GM19455 (cell line): ENCODE measurements around the gene ACSS1.

Source experiments
- ATAC-seq: cut with Tn5 transposase; IDR thresholded peaks from one replicate; pipeline ENCODE4 v1.9.1; 2021; ENCODE audit not compliant: unreplicated experiment

The ACSS1 gene

GRCh38 chr20:24980291-24981053 is 77.5 kb downstream of the ACSS1 start:
- ATAC-seq, result no peak

GRCh38 chr20:24979036-24979960 is 78.6 kb downstream of the ACSS1 start:
- no peak for ATAC-seq

- no peak for ATAC-seq
Observed at GRCh38 chr20:24978513-24978912, 79.4 kb downstream of the ACSS1 start.

GRCh38 chr20:24977797-24978196 is 80.1 kb downstream of the ACSS1 start:
- ATAC-seq, result no peak

- ATAC-seq, result no peak
Observed at GRCh38 chr20:24977336-24977735, 80.6 kb downstream of the ACSS1 start.

GRCh38 chr20:24972341-24972740 is 85.6 kb downstream of the ACSS1 start:
- no peak for ATAC-seq

GRCh38 chr20:24971376-24972101 is 86.4 kb downstream of the ACSS1 start:
- no peak for ATAC-seq

GRCh38 chr20:24970754-24971153 is 87.2 kb downstream of the ACSS1 start:
- ATAC-seq, result no peak

- no peak for ATAC-seq
Observed at GRCh38 chr20:24970030-24970553, 87.8 kb downstream of the ACSS1 start.

- ATAC-seq, result no peak
Observed at GRCh38 chr20:24969186-24970029, 88.5 kb downstream of the ACSS1 start.

GRCh38 chr20:24968278-24968800 is 89.6 kb downstream of the ACSS1 start:
- no peak for ATAC-seq

GRCh38 chr20:24966317-24967012 is 91.5 kb downstream of the ACSS1 start:
- ATAC-seq, result no peak

- no peak for ATAC-seq
Observed at GRCh38 chr20:24965065-24965919, 92.6 kb downstream of the ACSS1 start.

- no peak for ATAC-seq
Observed at GRCh38 chr20:24964506-24964840, 93.5 kb downstream of the ACSS1 start.

- ATAC-seq, result no peak
Observed at GRCh38 chr20:24963672-24964505, 94.0 kb downstream of the ACSS1 start.

- no peak for ATAC-seq
Observed at GRCh38 chr20:24962510-24962909, 95.4 kb downstream of the ACSS1 start.

- no peak for ATAC-seq
Observed at GRCh38 chr20:24962182-24962492, 95.8 kb downstream of the ACSS1 start.
